WTC11 (cell line): Measurements from ENCODE around the gene PXK.

Source experiments
- CREB1 ChIP-seq: sonication (generic); formaldehyde crosslinking; IDR thresholded peaks from 2 replicates; pipeline ENCODE4 v1.8.0; 2023; ENCODE audit warnings: mild to moderate bottlenecking, missing genetic modification reagents
- ZNF423 ChIP-seq: fragments of 250-450 bp; sonication (Bioruptor Pico); IDR thresholded peaks from 2 replicates; pipeline ENCODE4 v2.1.2; 2022; ENCODE audit warnings: mild to moderate bottlenecking, moderate library complexity
- TF ChIP-seq, protein P1 (sequence below): sonication (generic); formaldehyde crosslinking; IDR thresholded peaks from 2 replicates; pipeline ENCODE4 v1.8.1; 2023; ENCODE audit warnings: mild to moderate bottlenecking, missing genetic modification reagents, moderate library complexity
- TF ChIP-seq, protein P2 (sequence below): fragments of 200-600 bp; IDR thresholded peaks from 2 replicates; pipeline ENCODE4 v1.8.0; 2022; ENCODE audit warnings: antibody characterized with exemption
- TF ChIP-seq, protein P3 (sequence below): sonication (generic); formaldehyde crosslinking; IDR thresholded peaks from 2 replicates; pipeline ENCODE4 v1.8.1; 2022; ENCODE audit warnings: low read depth, mild to moderate bottlenecking, moderate library complexity, missing genetic modification reagents, borderline replicate concordance

DNA sequence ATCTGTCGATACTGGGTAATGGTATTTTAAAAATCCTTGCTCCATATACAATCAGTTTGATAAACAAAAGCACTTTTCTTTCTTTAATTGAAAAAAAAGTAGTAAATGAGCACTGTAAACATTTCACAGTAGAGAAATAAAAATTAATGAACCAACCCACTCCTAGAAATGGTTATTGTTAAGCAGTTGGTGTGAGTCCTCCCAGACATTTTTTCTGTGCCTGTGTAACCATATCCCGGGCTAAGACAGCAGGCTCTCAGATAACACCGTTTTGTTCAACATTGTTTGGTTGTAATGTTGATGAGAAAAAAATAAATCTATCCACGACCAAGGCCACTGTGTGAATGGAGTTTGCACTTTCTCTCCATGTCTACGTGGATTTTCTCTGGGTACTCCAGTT is 42.6 kb downstream of the PXK start:
- TF ChIP-seq, protein P1, sequence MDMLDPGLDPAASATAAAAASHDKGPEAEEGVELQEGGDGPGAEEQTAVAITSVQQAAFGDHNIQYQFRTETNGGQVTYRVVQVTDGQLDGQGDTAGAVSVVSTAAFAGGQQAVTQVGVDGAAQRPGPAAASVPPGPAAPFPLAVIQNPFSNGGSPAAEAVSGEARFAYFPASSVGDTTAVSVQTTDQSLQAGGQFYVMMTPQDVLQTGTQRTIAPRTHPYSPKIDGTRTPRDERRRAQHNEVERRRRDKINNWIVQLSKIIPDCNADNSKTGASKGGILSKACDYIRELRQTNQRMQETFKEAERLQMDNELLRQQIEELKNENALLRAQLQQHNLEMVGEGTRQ (CRISPR knock-in tag): no peak
- TF ChIP-seq, protein P2, sequence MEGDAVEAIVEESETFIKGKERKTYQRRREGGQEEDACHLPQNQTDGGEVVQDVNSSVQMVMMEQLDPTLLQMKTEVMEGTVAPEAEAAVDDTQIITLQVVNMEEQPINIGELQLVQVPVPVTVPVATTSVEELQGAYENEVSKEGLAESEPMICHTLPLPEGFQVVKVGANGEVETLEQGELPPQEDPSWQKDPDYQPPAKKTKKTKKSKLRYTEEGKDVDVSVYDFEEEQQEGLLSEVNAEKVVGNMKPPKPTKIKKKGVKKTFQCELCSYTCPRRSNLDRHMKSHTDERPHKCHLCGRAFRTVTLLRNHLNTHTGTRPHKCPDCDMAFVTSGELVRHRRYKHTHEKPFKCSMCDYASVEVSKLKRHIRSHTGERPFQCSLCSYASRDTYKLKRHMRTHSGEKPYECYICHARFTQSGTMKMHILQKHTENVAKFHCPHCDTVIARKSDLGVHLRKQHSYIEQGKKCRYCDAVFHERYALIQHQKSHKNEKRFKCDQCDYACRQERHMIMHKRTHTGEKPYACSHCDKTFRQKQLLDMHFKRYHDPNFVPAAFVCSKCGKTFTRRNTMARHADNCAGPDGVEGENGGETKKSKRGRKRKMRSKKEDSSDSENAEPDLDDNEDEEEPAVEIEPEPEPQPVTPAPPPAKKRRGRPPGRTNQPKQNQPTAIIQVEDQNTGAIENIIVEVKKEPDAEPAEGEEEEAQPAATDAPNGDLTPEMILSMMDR: no peak
- TF ChIP-seq ZNF423 (CRISPR knock-in tag) (no peak), CREB1 (CRISPR knock-in tag) (no peak)
- TF ChIP-seq, protein P3, sequence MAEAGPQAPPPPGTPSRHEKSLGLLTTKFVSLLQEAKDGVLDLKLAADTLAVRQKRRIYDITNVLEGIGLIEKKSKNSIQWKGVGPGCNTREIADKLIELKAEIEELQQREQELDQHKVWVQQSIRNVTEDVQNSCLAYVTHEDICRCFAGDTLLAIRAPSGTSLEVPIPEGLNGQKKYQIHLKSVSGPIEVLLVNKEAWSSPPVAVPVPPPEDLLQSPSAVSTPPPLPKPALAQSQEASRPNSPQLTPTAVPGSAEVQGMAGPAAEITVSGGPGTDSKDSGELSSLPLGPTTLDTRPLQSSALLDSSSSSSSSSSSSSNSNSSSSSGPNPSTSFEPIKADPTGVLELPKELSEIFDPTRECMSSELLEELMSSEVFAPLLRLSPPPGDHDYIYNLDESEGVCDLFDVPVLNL (CRISPR knock-in tag): no peak
